ENCODE measurements around the gene H1-8. TPM values are rescaled to one million over a fixed set of nuclear protein-coding genes. Genes with fewer than 3 reads are reported as not detected.
"Not testable (repeated sequence)": the region's sequence is repeated elsewhere in the genome, so short reads cannot be mapped to it uniquely, and the experiment has no call there.

H1-8 gene
- total RNA-seq, 1 donor from 2014 or later: not detected

DNA sequence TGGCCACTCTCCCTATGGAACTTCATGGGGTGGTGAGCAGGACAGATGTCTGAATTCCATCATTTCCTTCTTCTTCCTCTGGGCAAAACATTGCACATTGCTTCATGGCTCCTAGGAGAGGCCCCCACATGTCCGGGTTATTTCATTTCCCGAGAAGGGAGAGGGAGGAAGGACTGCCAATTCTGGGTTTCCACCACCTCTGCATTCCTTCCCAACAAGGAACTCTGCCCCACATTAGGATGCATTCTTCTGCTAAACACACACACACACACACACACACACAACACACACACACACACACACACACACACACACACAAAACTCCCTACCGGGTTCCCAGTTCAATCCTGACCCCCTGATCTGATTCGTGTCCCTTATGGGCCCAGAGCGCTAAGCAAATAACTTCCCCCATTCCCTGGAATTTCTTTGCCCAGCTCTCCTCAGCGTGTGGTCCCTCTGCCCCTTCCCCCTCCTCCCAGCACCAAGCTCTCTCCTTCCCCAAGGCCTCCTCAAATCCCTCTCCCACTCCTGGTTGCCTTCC is 12.7 kb upstream of the H1-8 start:
- no peaks in the 10 kb centered on the region for H3K27me3 Mint-ChIP-seq (ENCODE audit: insufficient read depth)
- H3K27ac Mint-ChIP-seq: no peak overlapping the region
- no peak overlapping the region for H3K4me3 Mint-ChIP-seq
- no peak for DNase-seq (ENCODE audit: low spot score)
- no peaks in the 10 kb centered on the region for H3K9me3 Mint-ChIP-seq
- no peaks in the 10 kb centered on the region for H3K4me1 Mint-ChIP-seq (ENCODE audit: low read depth)
- intact Hi-C loops (cut with micrococcal nuclease): no loop called here
- no peaks in the 10 kb centered on the region for H3K36me3 Mint-ChIP-seq (ENCODE audit: low read depth)

DNA sequence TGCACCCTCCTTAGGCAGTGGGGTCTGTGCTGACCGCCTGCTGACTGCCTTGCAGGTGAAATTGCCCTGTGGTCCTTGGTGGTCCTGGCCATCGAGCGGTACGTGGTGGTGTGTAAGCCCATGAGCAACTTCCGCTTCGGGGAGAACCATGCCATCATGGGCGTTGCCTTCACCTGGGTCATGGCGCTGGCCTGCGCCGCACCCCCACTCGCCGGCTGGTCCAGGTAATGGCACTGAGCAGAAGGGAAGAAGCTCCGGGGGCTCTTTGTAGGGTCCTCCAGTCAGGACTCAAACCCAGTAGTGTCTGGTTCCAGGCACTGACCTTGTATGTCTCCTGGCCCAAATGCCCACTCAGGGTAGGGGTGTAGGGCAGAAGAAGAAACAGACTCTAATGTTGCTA is 12.2 kb upstream of the H1-8 start:
- Mint-ChIP-seq H3K27ac (no peak overlapping the region), H3K4me1 (ENCODE audit: low read depth) (no peaks in the 10 kb centered on the region), H3K9me3 (no peaks in the 10 kb centered on the region), H3K27me3 (ENCODE audit: insufficient read depth) (no peaks in the 10 kb centered on the region), H3K4me3 (no peak overlapping the region), H3K36me3 (ENCODE audit: low read depth) (no peaks in the 10 kb centered on the region)
- intact Hi-C loops (cut with micrococcal nuclease): no loop called here
- DNase-seq (ENCODE audit: low spot score): no peak

DNA sequence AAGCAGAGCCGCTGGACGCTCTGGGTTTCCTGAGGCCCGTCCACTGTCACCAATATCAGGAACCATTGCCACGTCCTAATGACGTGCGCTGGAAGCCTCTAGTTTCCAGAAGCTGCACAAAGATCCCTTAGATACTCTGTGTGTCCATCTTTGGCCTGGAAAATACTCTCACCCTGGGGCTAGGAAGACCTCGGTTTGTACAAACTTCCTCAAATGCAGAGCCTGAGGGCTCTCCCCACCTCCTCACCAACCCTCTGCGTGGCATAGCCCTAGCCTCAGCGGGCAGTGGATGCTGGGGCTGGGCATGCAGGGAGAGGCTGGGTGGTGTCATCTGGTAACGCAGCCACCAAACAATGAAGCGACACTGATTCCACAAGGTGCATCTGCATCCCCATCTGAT is 11.3 kb upstream of the H1-8 start:
- no peaks in the 10 kb centered on the region for H3K4me1 Mint-ChIP-seq (ENCODE audit: low read depth)
- no peaks in the 10 kb centered on the region for H3K9me3 Mint-ChIP-seq
- DNase-seq (ENCODE audit: low spot score): no peak
- no peak overlapping the region for H3K27ac Mint-ChIP-seq
- no peaks in the 10 kb centered on the region for H3K36me3 Mint-ChIP-seq (ENCODE audit: low read depth)
- H3K4me3 Mint-ChIP-seq: no peak overlapping the region
- intact Hi-C loops (cut with micrococcal nuclease): no loop called here
- no peaks in the 10 kb centered on the region for H3K27me3 Mint-ChIP-seq (ENCODE audit: insufficient read depth)

DNA sequence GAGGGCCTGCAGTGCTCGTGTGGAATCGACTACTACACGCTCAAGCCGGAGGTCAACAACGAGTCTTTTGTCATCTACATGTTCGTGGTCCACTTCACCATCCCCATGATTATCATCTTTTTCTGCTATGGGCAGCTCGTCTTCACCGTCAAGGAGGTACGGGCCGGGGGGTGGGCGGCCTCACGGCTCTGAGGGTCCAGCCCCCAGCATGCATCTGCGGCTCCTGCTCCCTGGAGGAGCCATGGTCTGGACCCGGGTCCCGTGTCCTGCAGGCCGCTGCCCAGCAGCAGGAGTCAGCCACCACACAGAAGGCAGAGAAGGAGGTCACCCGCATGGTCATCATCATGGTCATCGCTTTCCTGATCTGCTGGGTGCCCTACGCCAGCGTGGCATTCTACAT is 10.7 kb upstream of the H1-8 start:
- Mint-ChIP-seq H3K4me1 (ENCODE audit: low read depth) (no peaks in the 10 kb centered on the region), H3K27me3 (ENCODE audit: insufficient read depth) (peaks cover 3% of the 10 kb centered on the region), H3K36me3 (ENCODE audit: low read depth) (no peaks in the 10 kb centered on the region), H3K27ac (no peak overlapping the region), H3K9me3 (no peaks in the 10 kb centered on the region), H3K4me3 (no peak overlapping the region)
- no peak for DNase-seq (ENCODE audit: low spot score)
- intact Hi-C loops (cut with micrococcal nuclease): no loop called here

DNA sequence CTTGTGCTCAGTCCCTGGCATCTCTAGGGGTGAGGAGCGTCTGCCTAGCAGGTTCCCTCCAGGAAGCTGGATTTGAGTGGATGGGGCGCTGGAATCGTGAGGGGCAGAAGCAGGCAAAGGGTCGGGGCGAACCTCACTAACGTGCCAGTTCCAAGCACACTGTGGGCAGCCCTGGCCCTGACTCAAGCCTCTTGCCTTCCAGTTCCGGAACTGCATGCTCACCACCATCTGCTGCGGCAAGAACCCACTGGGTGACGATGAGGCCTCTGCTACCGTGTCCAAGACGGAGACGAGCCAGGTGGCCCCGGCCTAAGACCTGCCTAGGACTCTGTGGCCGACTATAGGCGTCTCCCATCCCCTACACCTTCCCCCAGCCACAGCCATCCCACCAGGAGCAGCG is 9.6 kb upstream of the H1-8 start:
- no peak overlapping the region for H3K4me3 Mint-ChIP-seq
- H3K9me3 Mint-ChIP-seq: no peaks in the 10 kb centered on the region
- no peaks in the 10 kb centered on the region for H3K4me1 Mint-ChIP-seq (ENCODE audit: low read depth)
- no peak overlapping the region for H3K27ac Mint-ChIP-seq
- H3K27me3 Mint-ChIP-seq (ENCODE audit: insufficient read depth): peaks cover 4% of the 10 kb centered on the region
- DNase-seq (ENCODE audit: low spot score): no peak
- intact Hi-C loops (cut with micrococcal nuclease): no loop called here
- no peaks in the 10 kb centered on the region for H3K36me3 Mint-ChIP-seq (ENCODE audit: low read depth)

DNA sequence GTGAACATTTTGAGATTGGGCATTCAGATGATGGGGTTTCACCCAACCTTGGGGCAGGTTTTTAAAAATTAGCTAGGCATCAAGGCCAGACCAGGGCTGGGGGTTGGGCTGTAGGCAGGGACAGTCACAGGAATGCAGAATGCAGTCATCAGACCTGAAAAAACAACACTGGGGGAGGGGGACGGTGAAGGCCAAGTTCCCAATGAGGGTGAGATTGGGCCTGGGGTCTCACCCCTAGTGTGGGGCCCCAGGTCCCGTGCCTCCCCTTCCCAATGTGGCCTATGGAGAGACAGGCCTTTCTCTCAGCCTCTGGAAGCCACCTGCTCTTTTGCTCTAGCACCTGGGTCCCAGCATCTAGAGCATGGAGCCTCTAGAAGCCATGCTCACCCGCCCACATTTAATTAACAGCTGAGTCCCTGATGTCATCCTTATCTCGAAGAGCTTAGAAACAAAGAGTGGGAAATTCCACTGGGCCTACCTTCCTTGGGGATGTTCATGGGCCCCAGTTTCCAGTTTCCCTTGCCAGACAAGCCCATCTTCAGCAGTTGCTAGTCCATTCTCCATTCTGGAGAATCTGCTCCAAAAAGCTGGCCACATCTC is 8.4 kb upstream of the H1-8 start:
- intact Hi-C loops (cut with micrococcal nuclease): no loop called here
- no peak overlapping the region for H3K4me3 Mint-ChIP-seq

DNA sequence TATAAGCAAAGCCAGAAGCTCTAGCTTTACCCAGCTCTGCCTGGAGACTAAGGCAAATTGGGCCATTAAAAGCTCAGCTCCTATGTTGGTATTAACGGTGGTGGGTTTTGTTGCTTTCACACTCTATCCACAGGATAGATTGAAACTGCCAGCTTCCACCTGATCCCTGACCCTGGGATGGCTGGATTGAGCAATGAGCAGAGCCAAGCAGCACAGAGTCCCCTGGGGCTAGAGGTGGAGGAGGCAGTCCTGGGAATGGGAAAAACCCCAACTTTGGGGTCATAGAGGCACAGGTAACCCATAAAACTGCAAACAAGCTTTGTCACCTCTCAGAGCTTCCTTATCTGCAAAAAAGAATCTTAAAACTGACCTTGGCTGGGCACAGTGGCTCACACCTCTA is 7.9 kb upstream of the H1-8 start:
- H3K9me3 Mint-ChIP-seq: no peaks in the 10 kb centered on the region
- no peaks in the 10 kb centered on the region for H3K4me1 Mint-ChIP-seq (ENCODE audit: low read depth)
- DNase-seq (ENCODE audit: low spot score): no peak
- H3K27ac Mint-ChIP-seq: no peak overlapping the region
- intact Hi-C loops (cut with micrococcal nuclease): no loop called here
- no peaks in the 10 kb centered on the region for H3K36me3 Mint-ChIP-seq (ENCODE audit: low read depth)
- peaks cover 7% of the 10 kb centered on the region for H3K27me3 Mint-ChIP-seq (ENCODE audit: insufficient read depth)
- H3K4me3 Mint-ChIP-seq: no peak overlapping the region

More for the DNA sequence above, 8.4 kb upstream of the H1-8 start:
- H3K4me1 Mint-ChIP-seq (ENCODE audit: low read depth): no peaks in the 10 kb centered on the region
- DNase-seq (ENCODE audit: low spot score): no peak
- H3K27me3 Mint-ChIP-seq (ENCODE audit: insufficient read depth): peaks cover 7% of the 10 kb centered on the region
- H3K27ac Mint-ChIP-seq: no peak overlapping the region
- H3K36me3 Mint-ChIP-seq (ENCODE audit: low read depth): no peaks in the 10 kb centered on the region
- no peaks in the 10 kb centered on the region for H3K9me3 Mint-ChIP-seq

DNA sequence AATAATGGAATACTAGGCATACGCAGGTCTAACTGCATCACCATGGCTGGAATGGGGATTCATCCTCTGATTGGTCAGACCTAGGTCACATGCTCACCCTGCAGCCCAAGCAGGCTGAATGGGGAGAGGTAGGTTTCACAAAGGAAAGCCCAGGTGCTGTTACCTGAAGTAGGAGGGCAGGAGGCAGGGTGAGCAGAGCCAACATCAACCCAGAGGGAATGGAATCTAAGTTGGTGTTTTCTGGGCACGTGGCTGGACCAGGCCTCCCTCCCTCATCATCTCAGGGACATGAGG is 6.7 kb upstream of the H1-8 start:
- intact Hi-C loops (cut with micrococcal nuclease): no loop called here
- no peaks in the 10 kb centered on the region for H3K36me3 Mint-ChIP-seq (ENCODE audit: low read depth)
- no peak for DNase-seq (ENCODE audit: low spot score)
- H3K4me3 Mint-ChIP-seq: no peak overlapping the region
- H3K4me1 Mint-ChIP-seq (ENCODE audit: low read depth): no peaks in the 10 kb centered on the region
- no peaks in the 10 kb centered on the region for H3K9me3 Mint-ChIP-seq
- H3K27me3 Mint-ChIP-seq (ENCODE audit: insufficient read depth): peaks cover 7% of the 10 kb centered on the region
- no peak overlapping the region for H3K27ac Mint-ChIP-seq

DNA sequence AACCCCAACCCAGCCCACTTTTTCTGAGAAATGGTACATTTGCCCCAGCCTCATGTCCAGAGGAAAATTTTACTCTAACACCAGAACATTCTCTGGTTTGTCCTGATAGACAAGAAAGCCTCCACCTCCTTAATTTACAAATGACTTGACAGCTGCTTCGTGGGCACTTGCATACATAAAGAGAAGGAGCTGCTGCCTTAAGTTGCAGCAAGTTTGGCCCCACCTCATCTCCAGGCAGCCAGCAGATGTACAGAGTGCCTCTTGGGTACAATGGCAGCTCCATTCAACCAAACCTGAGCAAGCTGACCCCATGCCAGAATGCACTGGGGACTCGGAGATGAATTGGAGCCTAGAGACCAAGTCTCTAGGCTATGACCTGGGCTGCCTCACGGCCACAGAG is 6.2 kb upstream of the H1-8 start:
- Mint-ChIP-seq H3K27ac (no peak overlapping the region), H3K36me3 (ENCODE audit: low read depth) (no peaks in the 10 kb centered on the region), H3K27me3 (ENCODE audit: insufficient read depth) (peaks cover 7% of the 10 kb centered on the region), H3K4me3 (no peak overlapping the region), H3K9me3 (no peaks in the 10 kb centered on the region), H3K4me1 (ENCODE audit: low read depth) (no peaks in the 10 kb centered on the region)
- intact Hi-C loops (cut with micrococcal nuclease): no loop called here
- no peak for DNase-seq (ENCODE audit: low spot score)

DNA sequence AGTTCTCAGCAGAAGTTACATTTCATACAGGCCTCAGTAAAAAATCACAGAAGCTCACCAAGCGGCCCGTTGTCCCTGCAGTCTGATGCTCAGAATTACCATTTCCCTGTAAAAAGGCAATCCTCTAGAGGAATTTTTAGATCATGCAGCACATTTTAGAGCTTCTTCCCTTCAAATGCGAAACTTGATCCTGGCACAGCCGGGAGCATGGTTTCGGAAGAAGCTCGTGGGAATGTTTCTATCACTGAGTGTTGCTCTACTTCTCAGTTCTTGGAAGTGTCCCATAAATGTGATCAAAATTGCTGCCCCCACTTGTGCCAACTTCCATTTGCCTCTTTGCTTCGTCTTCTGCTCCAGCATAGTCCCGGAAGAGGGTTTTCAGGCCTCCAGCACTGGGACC is 3.8 kb upstream of the H1-8 start:
- H3K9me3 Mint-ChIP-seq: no peaks in the 10 kb centered on the region
- no peak for DNase-seq (ENCODE audit: low spot score)
- peaks cover 7% of the 10 kb centered on the region for H3K27me3 Mint-ChIP-seq (ENCODE audit: insufficient read depth)
- no peak overlapping the region for H3K27ac Mint-ChIP-seq
- intact Hi-C loops (cut with micrococcal nuclease): no loop called here
- H3K36me3 Mint-ChIP-seq (ENCODE audit: low read depth): no peaks in the 10 kb centered on the region
- H3K4me3 Mint-ChIP-seq: no peak overlapping the region
- H3K4me1 Mint-ChIP-seq (ENCODE audit: low read depth): no peaks in the 10 kb centered on the region

DNA sequence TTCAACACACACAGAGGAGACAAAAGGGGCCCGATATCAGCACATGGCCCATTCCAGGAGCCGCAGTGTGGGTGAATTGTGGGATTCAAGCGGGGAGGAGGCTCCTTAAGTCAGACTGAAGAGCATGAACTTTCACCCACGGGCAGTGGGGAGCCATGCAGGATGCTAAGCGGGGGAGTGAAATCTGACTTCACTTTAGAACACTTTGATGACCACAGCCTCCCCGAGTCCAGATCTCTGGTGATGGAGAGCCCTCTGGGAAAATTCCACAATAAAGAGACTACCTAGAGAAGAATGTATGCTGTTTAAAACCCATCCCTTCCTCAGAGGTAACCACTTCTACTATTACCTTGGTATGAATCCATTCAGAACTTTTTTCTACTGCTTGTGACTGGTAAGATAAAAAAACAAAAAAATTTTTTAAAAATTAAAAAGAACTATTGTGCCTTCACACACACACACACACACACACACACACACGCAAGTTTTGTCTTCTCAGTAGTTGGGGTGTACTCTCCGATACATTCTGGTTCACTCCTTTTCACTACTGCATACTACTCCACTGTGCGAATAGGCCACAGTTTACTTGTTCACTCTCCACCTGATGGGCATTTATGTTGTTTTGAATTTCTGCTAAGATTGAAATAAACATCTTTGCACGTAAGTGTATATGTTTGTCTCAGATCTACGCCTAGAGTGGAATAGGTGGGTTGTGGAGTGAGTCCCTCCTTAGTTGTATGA is 2.0 kb upstream of the H1-8 start:
- Mint-ChIP-seq H3K36me3 (ENCODE audit: low read depth) (no peaks in the 10 kb centered on the region), H3K27me3 (ENCODE audit: insufficient read depth) (peaks cover 7% of the 10 kb centered on the region), H3K4me1 (ENCODE audit: low read depth) (no peaks in the 10 kb centered on the region), H3K4me3 (no peak overlapping the region), H3K9me3 (no peaks in the 10 kb centered on the region), H3K27ac (no peak overlapping the region)
- intact Hi-C loops (cut with micrococcal nuclease): no loop called here
- no peak for DNase-seq (ENCODE audit: low spot score)

DNA sequence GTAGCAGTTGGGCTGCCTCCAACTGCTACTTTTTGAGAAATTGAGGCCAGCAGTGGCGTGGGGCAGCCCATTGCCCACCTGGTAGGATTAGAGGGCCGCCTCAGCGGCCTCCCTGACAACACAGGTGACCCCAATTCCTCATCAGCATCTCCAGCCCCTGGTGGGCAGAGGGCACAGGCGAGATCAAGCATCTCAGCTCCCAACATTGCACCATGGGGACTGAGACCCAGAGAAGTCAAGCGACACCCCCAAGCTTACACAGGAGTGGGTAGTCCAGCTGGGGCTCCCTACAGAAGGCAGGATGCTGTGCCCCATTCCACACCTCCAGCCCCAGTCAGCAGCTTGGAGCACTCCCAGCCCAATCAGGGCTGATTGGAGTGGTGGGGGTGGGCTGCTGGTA is 228 bp upstream of the H1-8 start:
- no peak overlapping the region for H3K4me3 Mint-ChIP-seq
- no peaks in the 10 kb centered on the region for H3K36me3 Mint-ChIP-seq (ENCODE audit: low read depth)
- H3K9me3 Mint-ChIP-seq: no peaks in the 10 kb centered on the region
- no peak overlapping the region for H3K27ac Mint-ChIP-seq
- intact Hi-C loops (cut with micrococcal nuclease): no loop called here
- H3K4me1 Mint-ChIP-seq (ENCODE audit: low read depth): no peaks in the 10 kb centered on the region
- no peak for DNase-seq (ENCODE audit: low spot score)
- peaks cover 3% of the 10 kb centered on the region for H3K27me3 Mint-ChIP-seq (ENCODE audit: insufficient read depth)

DNA sequence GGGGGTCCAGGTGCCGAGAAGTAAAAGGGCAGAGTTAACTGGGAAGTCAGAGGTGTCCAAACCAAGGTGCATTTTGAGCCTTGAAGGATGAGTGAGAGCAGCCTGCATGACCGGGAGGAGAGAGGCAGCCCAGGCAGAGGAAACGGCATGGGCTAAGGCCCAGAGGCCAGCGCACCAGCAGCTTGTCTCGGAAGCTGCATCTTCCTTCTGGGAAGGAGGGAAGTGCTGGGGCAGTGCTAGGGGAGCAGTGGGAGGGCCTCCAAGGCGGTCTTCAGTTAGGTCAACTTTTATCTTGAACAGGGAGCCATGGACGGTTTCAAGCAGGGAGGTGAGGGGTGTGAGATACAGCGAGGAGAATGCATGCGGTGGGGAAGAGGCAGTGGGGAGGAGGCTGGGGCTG is 1.0 kb downstream of the H1-8 start:
- H3K27me3 Mint-ChIP-seq (ENCODE audit: insufficient read depth): peaks cover 2% of the 10 kb centered on the region
- DNase-seq (ENCODE audit: low spot score): no peak
- H3K27ac Mint-ChIP-seq: no peak overlapping the region
- no peaks in the 10 kb centered on the region for H3K4me1 Mint-ChIP-seq (ENCODE audit: low read depth)
- no peak overlapping the region for H3K4me3 Mint-ChIP-seq
- H3K9me3 Mint-ChIP-seq: no peaks in the 10 kb centered on the region
- H3K36me3 Mint-ChIP-seq (ENCODE audit: low read depth): no peaks in the 10 kb centered on the region
- intact Hi-C loops (cut with micrococcal nuclease): no loop called here

DNA sequence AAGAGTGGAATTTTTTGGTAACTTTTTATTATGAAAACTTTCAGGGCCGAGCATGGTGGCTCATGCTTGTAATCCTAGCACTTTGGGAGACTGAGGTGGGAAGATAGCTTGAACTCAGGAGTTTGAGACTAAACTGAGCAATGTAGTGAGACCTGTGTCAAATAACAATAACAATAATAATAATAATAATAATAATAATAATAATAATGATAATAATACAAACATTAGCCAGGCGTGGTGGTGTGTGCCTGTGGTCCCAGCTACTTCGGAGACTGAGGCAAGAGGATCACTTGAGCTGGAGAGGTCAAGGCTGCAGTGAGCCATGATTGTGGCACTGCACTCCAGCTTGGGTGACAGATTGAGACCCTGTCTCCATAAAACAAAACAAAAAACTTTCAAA is 3.0 kb downstream of the H1-8 start:
- H3K4me3 Mint-ChIP-seq; H3K36me3 Mint-ChIP-seq (ENCODE audit: low read depth); H3K4me1 Mint-ChIP-seq (ENCODE audit: low read depth); H3K27ac Mint-ChIP-seq; H3K9me3 Mint-ChIP-seq; DNase-seq (ENCODE audit: low spot score); H3K27me3 Mint-ChIP-seq (ENCODE audit: insufficient read depth); intact Hi-C loops (cut with micrococcal nuclease): not testable (repeated sequence)
